K562 (cell line): ENCODE measurements around the gene MEIOB. TPM values are rescaled to one million over a fixed set of nuclear protein-coding genes. Genes with fewer than 3 reads are reported as not detected.

Experiments
- ARHGAP35 ChIP-seq: fragments of 450-650 bp; IDR thresholded peaks from 2 replicates; pipeline ENCODE4 v1.6.1; 2018; ENCODE audit not compliant: partially characterized antibody
- ARID1B ChIP-seq: fragments of 450-650 bp; IDR thresholded peaks from 2 replicates; pipeline ENCODE4 v1.6.1; 2016; ENCODE audit warnings: antibody characterized with exemption, mild to moderate bottlenecking, inconsistent platforms
- ARID4B ChIP-seq: sonication (generic); formaldehyde crosslinking; IDR thresholded peaks from 2 replicates; pipeline ENCODE4 v1.8.0; 2022; ENCODE audit warnings: mild to moderate bottlenecking, missing genetic modification reagents
- ASH1L ChIP-seq: fragments of 450-650 bp; IDR thresholded peaks from 2 replicates; pipeline ENCODE4 v1.6.1; 2018; ENCODE audit warnings: borderline replicate concordance, mild to moderate bottlenecking, low read depth; ENCODE audit not compliant: partially characterized antibody
- BRD4 ChIP-seq: fragments of 200-600 bp; sonication (generic); IDR thresholded peaks from 2 replicates; pipeline ENCODE4 v1.6.1; 2017; ENCODE audit warnings: inconsistent platforms
- EHMT2 ChIP-seq: fragments of 450-650 bp; IDR thresholded peaks from 2 replicates; pipeline ENCODE4 v1.6.1; 2018; ENCODE audit warnings: antibody characterized with exemption
- ESRRB ChIP-seq: fragments of 250-450 bp; sonication (Bioruptor Pico); IDR thresholded peaks from 2 replicates; pipeline ENCODE4 v1.5.0; 2020; ENCODE audit warnings: mild to moderate bottlenecking, moderate library complexity, borderline replicate concordance
- HNRNPH1 ChIP-seq: fragments of 200-400 bp; formaldehyde crosslinking; optimal IDR thresholded peaks from 2 replicates; pipeline ENCODE3; 2017; ENCODE audit warnings: low read depth, mild to moderate bottlenecking, low read length, moderate library complexity
- HNRNPK ChIP-seq: fragments of 200-400 bp; formaldehyde crosslinking; IDR thresholded peaks from one replicate; pipeline ENCODE4 v1.6.1; 2018; ENCODE audit warnings: mild to moderate bottlenecking, low read depth, low read length; ENCODE audit not compliant: poor library complexity, severe bottlenecking
- KDM1A ChIP-seq, 2 experiments: fragments of 450-650 bp; IDR thresholded peaks; 2 replicates each; pipeline ENCODE4 v1.6.1; 2016; ENCODE audit warnings: mild to moderate bottlenecking in 2 of 2
- POLR3G ChIP-seq: IDR thresholded peaks from 2 replicates; pipeline ENCODE4 v1.6.1; 2011; ENCODE audit not compliant: insufficient read length, insufficient replicate concordance; ENCODE audit errors: extremely low read depth
- PTBP1 ChIP-seq: fragments of 200-400 bp; formaldehyde crosslinking; IDR thresholded peaks from 2 replicates; pipeline ENCODE4 v1.6.1; 2017; ENCODE audit warnings: low read depth, low read length
- SIN3B ChIP-seq: fragments of 450-650 bp; IDR thresholded peaks from 2 replicates; pipeline ENCODE4 v1.6.1; 2017; ENCODE audit warnings: low read depth, mild to moderate bottlenecking, moderate library complexity
- SMC3 ChIP-seq: conservative IDR thresholded peaks from 2 replicates; pipeline ENCODE4 v1.6.1; 2011; ENCODE audit warnings: low read depth, low read length, improper control_type of control experiment; ENCODE audit not compliant: insufficient read depth
- SRF ChIP-seq, 2 experiments: fragments of 250-450, 450-650 bp in 1 of 2; sonication (Bioruptor Pico) in 1 of 2; sonication (generic) in 1 of 2; formaldehyde crosslinking; IDR thresholded peaks; 2 replicates each; pipeline versions ENCODE4 v1.5.0 to v1.5.1; 2020 to 2022; ENCODE audit warnings: mild to moderate bottlenecking in 1 of 2, missing genetic modification reagents in 1 of 2
- SRSF9 ChIP-seq: fragments of 200-400 bp; formaldehyde crosslinking; IDR thresholded peaks from 2 replicates; pipeline ENCODE4 v1.6.1; 2017; ENCODE audit warnings: low read depth, low read length, borderline replicate concordance
- WHSC1 ChIP-seq: IDR thresholded peaks from one replicate; pipeline ENCODE4 v1.6.1; 2012; ENCODE audit warnings: low read length, control low read depth, inconsistent platforms
- ZBTB1 ChIP-seq: sonication (generic); formaldehyde crosslinking; IDR thresholded peaks from 2 replicates; pipeline ENCODE4 v1.8.1; 2023; ENCODE audit warnings: missing genetic modification reagents, low read depth, mild to moderate bottlenecking, borderline replicate concordance
- ZFP36 ChIP-seq: fragments of 150-350 bp; IDR thresholded peaks from 2 replicates; pipeline ENCODE4 v1.6.1; 2018; ENCODE audit warnings: low read length, low read depth; ENCODE audit not compliant: partially characterized antibody
- ZNF436 ChIP-seq: fragments of 250-450, 450-650 bp; sonication (Bioruptor Pico); formaldehyde crosslinking; IDR thresholded peaks from 2 replicates; pipeline ENCODE4 v1.7.0; 2020; ENCODE audit warnings: mild to moderate bottlenecking
- ZNF445 ChIP-seq: fragments of 250-450 bp; sonication (Bioruptor Pico); IDR thresholded peaks from 2 replicates; pipeline ENCODE4 v1.4.0; 2020; ENCODE audit warnings: low read depth, mild to moderate bottlenecking, moderate library complexity
- ZNF512 ChIP-seq: IDR thresholded peaks from 2 replicates; pipeline ENCODE4 v1.6.1; 2016; ENCODE audit warnings: missing genetic modification characterization, missing compliant biosample characterization
- ZNF57 ChIP-seq: fragments of 450-650 bp; formaldehyde crosslinking; IDR thresholded peaks from 2 replicates; pipeline ENCODE4 v1.4.0; 2020; ENCODE audit warnings: mild to moderate bottlenecking, moderate library complexity
- ZNF780A ChIP-seq: fragments of 250-450 bp; sonication (Bioruptor Pico); IDR thresholded peaks from 2 replicates; pipeline ENCODE4 v1.5.0; 2021; ENCODE audit warnings: mild to moderate bottlenecking
- ZSCAN32 ChIP-seq: fragments of 450-650 bp; formaldehyde crosslinking; IDR thresholded peaks from 2 replicates; pipeline ENCODE4 v1.4.0; 2020; ENCODE audit warnings: mild to moderate bottlenecking, moderate library complexity
- polyA plus RNA-seq, 8 experiments: library from polyadenylated mRNA; depleted of rRNA in 4 of 8; stranded (reverse) in 5 of 8; unstranded in 3 of 8; fragments of >200 nt; fragmentation: Nextera tagmentation in 2 of 8; fragmentation: Illumina TruSeq in 1 of 8; extraction: Ambion mirVana in 2 of 8; extraction: Trizol in 1 of 8; gene quantifications; 2 replicates each; pipeline versions ENCODE4 v1.2.1 to v1.2.3, GENCODE V29; 2011 to 2014; ENCODE audit warnings: inconsistent platforms in 1 of 8, missing spikeins in 1 of 8
- total RNA-seq, 7 experiments: library from RNA; depleted of rRNA in 6 of 7; stranded (reverse); fragments of >200 nt in 6 of 7; fragmentation: Illumina TruSeq in 2 of 7; extraction: Trizol in 2 of 7; gene quantifications; 2 replicates each; pipeline versions ENCODE4 v1.2.1 to v1.2.3, GENCODE V29; 2011 to 2021; ENCODE audit warnings: low replicate concordance in 1 of 7

The MEIOB gene
- total and polyA plus RNA-seq, 9 of the 15 experiments (the other 6 are each of a cell fraction or from before 2014, with no cell fraction given), result 25.4 to 203 (median 97.6) TPM

GRCh38 chr16:1832838-1833454 lies 39.0 kb downstream of the MEIOB start (continued):
- TF ChIP-seq ARID4B (CRISPR knock-in tag) (no peak), ZNF780A (CRISPR knock-in tag) (no peak), ZSCAN32 (CRISPR knock-in tag) (no peak), HNRNPK (no peak), ZFP36 (no peak), WHSC1 (no peak), ZNF512 (tag) (no peak), ZNF445 (CRISPR knock-in tag) (no peak), SRSF9 (no peak), ZNF436 (CRISPR knock-in tag) (no peak), ZBTB1 (CRISPR knock-in tag) (peak; percentile 81; the same call in 1 of the 2 replicates), BRD4 (no peak), ARHGAP35 (no peak), ASH1L (no peak), KDM1A (IDR thresholded peaks at IDR 0.05) (peak; percentile 99), PTBP1 (no peak), EHMT2 (peak; percentile 81), POLR3G (no peak), SRF (CRISPR knock-in tag; IDR thresholded peaks at IDR 0.05) (no peak), ESRRB (CRISPR knock-in tag) (no peak), SMC3 (0 out of 2 replicates have a peak, but pooled peaks have one; percentile 11), ARID1B (peak; percentile 98), HNRNPH1 (no peak), SIN3B (no peak), ZNF57 (CRISPR knock-in tag) (no peak)
